Liver (tissue), 9 donors: ENCODE measurements around the gene MAP1LC3B2. TPM values are rescaled to one million over a fixed set of nuclear protein-coding genes. Genes with fewer than 3 reads are reported as not detected.

Source experiments
- DNase-seq: peaks from one replicate; pipeline ENCODE4 v3.0.0-alpha.2; 2017; ENCODE audit warnings: low spot score
- H3K27ac ChIP-seq, 2 donors: one replicate each; pipeline ENCODE4 v1.7.0; 2013; ENCODE audit warnings: inconsistent platforms in 2 of 2, low read length in 2 of 2, control low read depth in 1 of 2, low read depth in 1 of 2, mild to moderate bottlenecking in 1 of 2
- H3K27me3 ChIP-seq, 4 donors: one replicate each; pipeline versions ENCODE4 v1.6.1 to v1.7.0; 2013; ENCODE audit warnings: low read length in 3 of 4, inconsistent platforms in 1 of 4, mild to moderate bottlenecking in 1 of 4, moderate library complexity in 1 of 4; ENCODE audit not compliant: control insufficient read depth in 4 of 4, insufficient read depth in 4 of 4
- H3K36me3 ChIP-seq, 4 donors: one replicate each; pipeline versions ENCODE4 v1.6.1 to v1.7.0; 2013; ENCODE audit warnings: low read length in 3 of 4, mild to moderate bottlenecking in 3 of 4, low read depth in 1 of 4, moderate library complexity in 1 of 4; ENCODE audit not compliant: control insufficient read depth in 4 of 4, insufficient read depth in 3 of 4
- H3K4me1 ChIP-seq, 4 donors: one replicate each; pipeline versions ENCODE4 v1.6.1 to v1.7.0; 2013; ENCODE audit warnings: low read length in 3 of 4, mild to moderate bottlenecking in 3 of 4, moderate library complexity in 1 of 4; ENCODE audit not compliant: control insufficient read depth in 4 of 4, insufficient read depth in 4 of 4
- H3K4me3 ChIP-seq, 3 donors: one replicate each; pipeline versions ENCODE4 v1.6.1 to v1.7.0; 2013; ENCODE audit warnings: low read length in 3 of 3, control low read depth in 1 of 3, low read depth in 1 of 3, mild to moderate bottlenecking in 1 of 3
- H3K9ac ChIP-seq, 2 donors: one replicate each; pipeline ENCODE4 v1.7.0; 2013; ENCODE audit warnings: low read length in 2 of 2, mild to moderate bottlenecking in 2 of 2, moderate library complexity in 2 of 2, control low read depth in 1 of 2, low read depth in 1 of 2
- H3K9me3 ChIP-seq, 4 donors: one replicate each; pipeline versions ENCODE4 v1.6.1 to v1.7.0; 2013; ENCODE audit warnings: low read length in 3 of 4; ENCODE audit not compliant: control insufficient read depth in 4 of 4
- EGR1 ChIP-seq, 2 donors: IDR thresholded peaks; 2 replicates each; pipeline ENCODE4 v1.6.1; 2016 to 2018; ENCODE audit warnings: antibody characterized with exemption in 2 of 2, low read depth in 2 of 2
- FOXA1 ChIP-seq: IDR thresholded peaks from 2 replicates; pipeline ENCODE4 v1.6.1; 2016; ENCODE audit warnings: antibody characterized with exemption
- FOXA2 ChIP-seq: IDR thresholded peaks from 2 replicates; pipeline ENCODE4 v1.6.1; 2016; ENCODE audit warnings: antibody characterized with exemption
- GABPA ChIP-seq, 2 donors: IDR thresholded peaks in 1 of 2; conservative IDR thresholded peaks in 1 of 2; 2 replicates each; pipeline ENCODE4 v1.6.1; 2016; ENCODE audit warnings: antibody characterized with exemption in 2 of 2, mild to moderate bottlenecking in 1 of 2, moderate library complexity in 1 of 2
- HNF4A ChIP-seq, 2 donors: conservative IDR thresholded peaks; 2 replicates each; pipeline ENCODE4 v1.6.1; 2016; ENCODE audit warnings: antibody characterized with exemption in 2 of 2, mild to moderate bottlenecking in 2 of 2
- HNF4G ChIP-seq: IDR thresholded peaks from 2 replicates; pipeline ENCODE4 v1.6.1; 2016; ENCODE audit warnings: antibody characterized with exemption
- NR2F2 ChIP-seq: IDR thresholded peaks from 2 replicates; pipeline ENCODE4 v1.6.1; 2016; ENCODE audit warnings: antibody characterized with exemption
- RAD21 ChIP-seq, 2 donors: IDR thresholded peaks; 2 replicates each; pipeline ENCODE4 v1.6.1; 2016; ENCODE audit warnings: antibody characterized with exemption in 2 of 2, mild to moderate bottlenecking in 2 of 2
- RXRA ChIP-seq, 2 donors: IDR thresholded peaks; 2 replicates each; pipeline ENCODE4 v1.6.1; 2017 to 2018; ENCODE audit warnings: antibody characterized with exemption in 2 of 2, mild to moderate bottlenecking in 1 of 2
- SP1 ChIP-seq: IDR thresholded peaks from 2 replicates; pipeline ENCODE4 v1.6.1; 2018; ENCODE audit warnings: antibody characterized with exemption, mild to moderate bottlenecking
- TAF1 ChIP-seq: conservative IDR thresholded peaks from 2 replicates; pipeline ENCODE4 v1.6.1; 2016; ENCODE audit warnings: antibody characterized with exemption, mild to moderate bottlenecking
- YY1 ChIP-seq: IDR thresholded peaks from 2 replicates; pipeline ENCODE4 v1.6.1; 2016; ENCODE audit warnings: antibody characterized with exemption, mild to moderate bottlenecking
- WGBS: extraction: QIAGEN DNeasy Blood & Tissue Kit; methylation state at CpG from one replicate; pipeline ENCODE4 v1.1.7; 2013; 5-methylcytosine and 5-hydroxymethylcytosine counted together
- polyA plus RNA-seq, 2 donors: library from polyadenylated mRNA; stranded (reverse) in 1 of 2; unstranded in 1 of 2; fragments of 200-250 nt in 1 of 2; fragments of >200 nt in 1 of 2; fragmentation: Nextera tagmentation in 1 of 2; extraction: Ambion mirVana in 1 of 2; gene quantifications; one replicate each; pipeline versions ENCODE4 v1.2.1 to v1.2.3, GENCODE V29; 2013 to 2015
- total RNA-seq, 2 donors: library from RNA; depleted of rRNA; stranded (reverse); fragments of >200 nt; gene quantifications; one replicate each; pipeline ENCODE4 v1.2.3, GENCODE V29; 2014
- TF ChIP-seq, protein P1 (sequence below): IDR thresholded peaks from 2 replicates; pipeline ENCODE4 v1.6.1; 2016; ENCODE audit warnings: antibody characterized with exemption
- TF ChIP-seq, protein P2 (sequence below): IDR thresholded peaks from 2 replicates; pipeline ENCODE4 v1.6.1; 2016; ENCODE audit warnings: antibody characterized with exemption, mild to moderate bottlenecking
- TF ChIP-seq, protein P3 (sequence below): IDR thresholded peaks from 2 replicates; pipeline ENCODE4 v1.6.1; 2016; ENCODE audit warnings: antibody characterized with exemption
- TF ChIP-seq, protein P4 (sequence below): fragments of 150-350 bp; IDR thresholded peaks from 2 replicates; pipeline ENCODE4 v1.5.1; 2017; ENCODE audit warnings: improper control_type of control experiment, low read depth, low read length; ENCODE audit not compliant: missing input control
- donor health status: healthy.
- donor health status: healthy.
- donor health status: healthy.
- donor health status: healthy.
- donor health status: healthy.

The MAP1LC3B2 gene
- total and polyA plus RNA-seq, 4 donors = 1.3 to 7.7 TPM; not detected in 2

DNA sequence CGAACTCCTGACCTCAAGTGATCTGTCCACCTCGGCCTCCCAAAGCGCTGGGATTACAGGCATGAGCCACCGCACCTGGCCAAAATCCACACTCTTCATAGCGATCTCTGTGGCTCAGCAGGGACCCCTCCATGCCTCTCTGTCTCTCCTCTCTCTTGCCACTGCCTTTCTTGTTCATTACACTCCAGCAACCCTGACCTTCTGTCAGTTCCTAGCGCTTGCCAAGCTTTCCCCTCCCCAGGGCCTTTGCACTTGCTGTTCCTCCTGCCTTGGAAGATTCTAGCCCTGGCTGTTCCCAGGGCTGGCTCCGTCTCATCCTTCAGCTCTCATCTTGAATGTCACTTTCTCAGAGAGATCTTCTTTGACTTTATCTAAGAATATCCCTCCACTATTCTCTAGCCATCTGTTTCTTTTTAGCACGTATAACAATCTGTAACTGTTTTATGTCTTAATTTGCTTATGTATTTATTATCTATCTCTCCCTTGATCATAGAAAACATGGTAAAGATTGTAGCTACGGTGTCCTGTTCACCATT, 38.9 kb upstream of the MAP1LC3B2 start:
- Histone ChIP-seq H3K4me3 (no peak overlapping the region), H3K4me1 (peaks cover 0 to 6% (median 4%) of the 10 kb centered on the region in 4 donors), H3K9me3 (no peaks in the 10 kb centered on the region), H3K9ac (no peak overlapping the region), H3K36me3 (no peaks in the 10 kb centered on the region), H3K27ac (no peak overlapping the region), H3K27me3 (no peaks in the 10 kb centered on the region)
- 95% methylated on average over 9 of the region's 9 CpGs for WGBS
- DNase-seq = no peak
- TF ChIP-seq, protein P1, sequence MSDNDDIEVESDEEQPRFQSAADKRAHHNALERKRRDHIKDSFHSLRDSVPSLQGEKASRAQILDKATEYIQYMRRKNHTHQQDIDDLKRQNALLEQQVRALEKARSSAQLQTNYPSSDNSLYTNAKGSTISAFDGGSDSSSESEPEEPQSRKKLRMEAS = no peak
- TF ChIP-seq FOXA1 (no peak), RAD21 (IDR thresholded peaks at IDR 0.05) (no peak), YY1 (no peak), FOXA2 (no peak), GABPA (IDR thresholded peaks at IDR 0.05 in 1 of 2, conservative IDR thresholded peaks at IDR 0.05 in 1 of 2) (no peak), HNF4G (no peak), RXRA (IDR thresholded peaks at IDR 0.05) (no peak), TAF1 (no peak), SP1 (no peak)
- TF ChIP-seq, protein P2, sequence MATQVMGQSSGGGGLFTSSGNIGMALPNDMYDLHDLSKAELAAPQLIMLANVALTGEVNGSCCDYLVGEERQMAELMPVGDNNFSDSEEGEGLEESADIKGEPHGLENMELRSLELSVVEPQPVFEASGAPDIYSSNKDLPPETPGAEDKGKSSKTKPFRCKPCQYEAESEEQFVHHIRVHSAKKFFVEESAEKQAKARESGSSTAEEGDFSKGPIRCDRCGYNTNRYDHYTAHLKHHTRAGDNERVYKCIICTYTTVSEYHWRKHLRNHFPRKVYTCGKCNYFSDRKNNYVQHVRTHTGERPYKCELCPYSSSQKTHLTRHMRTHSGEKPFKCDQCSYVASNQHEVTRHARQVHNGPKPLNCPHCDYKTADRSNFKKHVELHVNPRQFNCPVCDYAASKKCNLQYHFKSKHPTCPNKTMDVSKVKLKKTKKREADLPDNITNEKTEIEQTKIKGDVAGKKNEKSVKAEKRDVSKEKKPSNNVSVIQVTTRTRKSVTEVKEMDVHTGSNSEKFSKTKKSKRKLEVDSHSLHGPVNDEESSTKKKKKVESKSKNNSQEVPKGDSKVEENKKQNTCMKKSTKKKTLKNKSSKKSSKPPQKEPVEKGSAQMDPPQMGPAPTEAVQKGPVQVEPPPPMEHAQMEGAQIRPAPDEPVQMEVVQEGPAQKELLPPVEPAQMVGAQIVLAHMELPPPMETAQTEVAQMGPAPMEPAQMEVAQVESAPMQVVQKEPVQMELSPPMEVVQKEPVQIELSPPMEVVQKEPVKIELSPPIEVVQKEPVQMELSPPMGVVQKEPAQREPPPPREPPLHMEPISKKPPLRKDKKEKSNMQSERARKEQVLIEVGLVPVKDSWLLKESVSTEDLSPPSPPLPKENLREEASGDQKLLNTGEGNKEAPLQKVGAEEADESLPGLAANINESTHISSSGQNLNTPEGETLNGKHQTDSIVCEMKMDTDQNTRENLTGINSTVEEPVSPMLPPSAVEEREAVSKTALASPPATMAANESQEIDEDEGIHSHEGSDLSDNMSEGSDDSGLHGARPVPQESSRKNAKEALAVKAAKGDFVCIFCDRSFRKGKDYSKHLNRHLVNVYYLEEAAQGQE = no peak

DNA sequence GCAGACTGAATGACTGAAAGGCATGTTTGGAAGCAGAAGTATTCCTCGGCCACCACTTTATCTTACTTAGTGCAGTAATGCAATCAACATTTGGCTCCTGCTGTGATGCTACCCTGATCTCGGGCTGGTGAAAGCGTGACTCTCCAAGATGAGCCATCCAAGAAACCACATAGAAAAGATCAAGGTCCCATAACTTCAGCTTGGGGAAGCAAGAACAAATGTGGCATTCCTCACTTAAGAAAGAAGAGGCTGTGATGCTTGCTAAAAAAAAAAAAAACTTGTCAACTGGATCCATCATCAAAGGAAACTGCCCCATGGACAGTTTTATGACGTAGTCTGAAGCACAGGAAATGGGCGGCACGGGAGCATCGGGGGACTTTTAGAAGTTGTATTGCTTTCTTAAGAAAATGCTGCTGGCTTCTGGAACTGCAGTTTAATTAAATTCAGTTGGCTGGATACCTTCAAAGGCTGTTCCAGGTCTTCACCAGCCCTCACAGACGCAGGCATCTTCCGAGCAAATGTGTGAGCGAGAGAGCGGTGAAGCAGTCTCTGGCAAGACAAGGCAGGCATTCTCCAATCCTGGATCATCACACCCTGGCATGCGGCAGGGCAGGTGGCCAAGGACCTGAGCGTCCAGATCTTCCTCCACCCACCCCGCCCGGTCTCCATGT, 38.2 kb upstream of the MAP1LC3B2 start:
- Histone ChIP-seq H3K9me3 (no peaks in the 10 kb centered on the region), H3K27me3 (no peaks in the 10 kb centered on the region), H3K27ac (no peak overlapping the region), H3K4me3 (no peak overlapping the region), H3K36me3 (no peaks in the 10 kb centered on the region), H3K4me1 (peaks cover 0 to 11% (median 6%) of the 10 kb centered on the region in 4 donors), H3K9ac (no peak overlapping the region)
- TF ChIP-seq FOXA2 (no peak), SP1 (no peak), RAD21 (IDR thresholded peaks at IDR 0.05) (no peak), FOXA1 (no peak), HNF4A (conservative IDR thresholded peaks at IDR 0.05) (no peak), NR2F2 (no peak), EGR1 (IDR thresholded peaks at IDR 0.05; ENCODE audit: low read depth in 2 of 2) (no peak), RXRA (IDR thresholded peaks at IDR 0.05) (no peak)
- TF ChIP-seq, protein P3, sequence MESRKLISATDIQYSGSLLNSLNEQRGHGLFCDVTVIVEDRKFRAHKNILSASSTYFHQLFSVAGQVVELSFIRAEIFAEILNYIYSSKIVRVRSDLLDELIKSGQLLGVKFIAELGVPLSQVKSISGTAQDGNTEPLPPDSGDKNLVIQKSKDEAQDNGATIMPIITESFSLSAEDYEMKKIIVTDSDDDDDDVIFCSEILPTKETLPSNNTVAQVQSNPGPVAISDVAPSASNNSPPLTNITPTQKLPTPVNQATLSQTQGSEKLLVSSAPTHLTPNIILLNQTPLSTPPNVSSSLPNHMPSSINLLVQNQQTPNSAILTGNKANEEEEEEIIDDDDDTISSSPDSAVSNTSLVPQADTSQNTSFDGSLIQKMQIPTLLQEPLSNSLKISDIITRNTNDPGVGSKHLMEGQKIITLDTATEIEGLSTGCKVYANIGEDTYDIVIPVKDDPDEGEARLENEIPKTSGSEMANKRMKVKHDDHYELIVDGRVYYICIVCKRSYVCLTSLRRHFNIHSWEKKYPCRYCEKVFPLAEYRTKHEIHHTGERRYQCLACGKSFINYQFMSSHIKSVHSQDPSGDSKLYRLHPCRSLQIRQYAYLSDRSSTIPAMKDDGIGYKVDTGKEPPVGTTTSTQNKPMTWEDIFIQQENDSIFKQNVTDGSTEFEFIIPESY = no peak
- TF ChIP-seq, protein P4, sequence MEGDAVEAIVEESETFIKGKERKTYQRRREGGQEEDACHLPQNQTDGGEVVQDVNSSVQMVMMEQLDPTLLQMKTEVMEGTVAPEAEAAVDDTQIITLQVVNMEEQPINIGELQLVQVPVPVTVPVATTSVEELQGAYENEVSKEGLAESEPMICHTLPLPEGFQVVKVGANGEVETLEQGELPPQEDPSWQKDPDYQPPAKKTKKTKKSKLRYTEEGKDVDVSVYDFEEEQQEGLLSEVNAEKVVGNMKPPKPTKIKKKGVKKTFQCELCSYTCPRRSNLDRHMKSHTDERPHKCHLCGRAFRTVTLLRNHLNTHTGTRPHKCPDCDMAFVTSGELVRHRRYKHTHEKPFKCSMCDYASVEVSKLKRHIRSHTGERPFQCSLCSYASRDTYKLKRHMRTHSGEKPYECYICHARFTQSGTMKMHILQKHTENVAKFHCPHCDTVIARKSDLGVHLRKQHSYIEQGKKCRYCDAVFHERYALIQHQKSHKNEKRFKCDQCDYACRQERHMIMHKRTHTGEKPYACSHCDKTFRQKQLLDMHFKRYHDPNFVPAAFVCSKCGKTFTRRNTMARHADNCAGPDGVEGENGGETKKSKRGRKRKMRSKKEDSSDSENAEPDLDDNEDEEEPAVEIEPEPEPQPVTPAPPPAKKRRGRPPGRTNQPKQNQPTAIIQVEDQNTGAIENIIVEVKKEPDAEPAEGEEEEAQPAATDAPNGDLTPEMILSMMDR = no peak
- TF ChIP-seq, protein P2 = no peak
- DNase-seq = no peak
- WGBS = 68% methylated on average over 15 of the region's 15 CpGs
